HepG2 (cell line): Measurements from ENCODE around the gene FBXW8. TPM values are rescaled to one million over a fixed set of nuclear protein-coding genes. Genes with fewer than 3 reads are reported as not detected.
A peak's percentile ranks its signal among the peaks of the same experiment; 100 is the strongest.

Source experiments
- ATAC-seq: fragments of 200-7000 bp; cut with Tn5 transposase; 3 replicates; pipeline ENCODE4 v1.9.1; 2020; ENCODE audit warnings: mild to moderate bottlenecking, moderate library complexity
- BruUV-seq: library from RNA; stranded (reverse); fragments of 400-500 nt; replicated peaks from 2 replicates; lab custom pipeline; 2021; lab: Mats Ljungman, UMichigan
- CTCF ChIA-PET: fragments of 300-600 bp; formaldehyde crosslinking; extraction: SDS; loops from one replicate; lab custom pipeline; 2021; ENCODE audit warnings: low total read pairs, inconsistent platforms, low intra/inter-chr PET ratio; lab: Yijun Ruan, JAX
- POLR2A ChIA-PET: fragments of 350-600 bp; sonication (Branson Sonifier 250); formaldehyde crosslinking; loops from one replicate; lab custom pipeline; 2020; ENCODE audit warnings: antibody characterized with exemption, inconsistent platforms; lab: Yijun Ruan, JAX
- DNase-seq: peaks from one replicate; pipeline ENCODE4 v3.0.0-alpha.2; 2015; ENCODE audit warnings: low spot score
- FAIRE-seq: peaks from 3 replicates; lab custom pipeline; 2011; peaks lifted over from hg19 to GRCh38; lab: Jason Lieb, UNC
- H2AFZ ChIP-seq: one replicate; pipeline ENCODE4 v1.6.1; 2011; ENCODE audit warnings: low read length, inconsistent platforms
- H3K27ac ChIP-seq: fragments of 300-600 bp; 3 replicates; pipeline ENCODE4 v1.8.0; 2011; ENCODE audit warnings: mixed run types, mild to moderate bottlenecking, mixed read lengths, low read length, inconsistent platforms; ENCODE audit not compliant: insufficient read depth; ENCODE audit errors: extremely low read length
- H3K27me3 ChIP-seq, 2 experiments: fragments of 200-600 bp in 1 of 2; 2 replicates in 1 of 2; 3 replicates in 1 of 2; pipeline versions ENCODE4 v1.6.0 to v1.8.0; 2011; ENCODE audit warnings: low read length in 2 of 2, mild to moderate bottlenecking in 2 of 2, moderate library complexity in 2 of 2, inconsistent platforms in 1 of 2; ENCODE audit not compliant: insufficient read depth in 2 of 2, control insufficient read depth in 1 of 2
- H3K36me3 ChIP-seq, 2 experiments: fragments of 200-600 bp in 1 of 2; replicated peaks in 1 of 2; 2 replicates in 1 of 2; 3 replicates in 1 of 2; pipeline versions ENCODE4 v1.5.1 to v1.8.0; 2011; ENCODE audit warnings: low read length in 2 of 2, inconsistent platforms in 1 of 2; ENCODE audit not compliant: insufficient read depth in 2 of 2, control insufficient read depth in 1 of 2
- H3K4me1 ChIP-seq: 2 replicates; pipeline ENCODE4 v1.5.1; 2012; ENCODE audit warnings: low read length, inconsistent platforms; ENCODE audit not compliant: insufficient read depth
- H3K4me2 ChIP-seq: 2 replicates; pipeline ENCODE4 v1.6.0; 2011; ENCODE audit warnings: low read depth, low read length, inconsistent platforms
- H3K4me3 ChIP-seq, 3 experiments: fragments of 200-600 bp in 1 of 3; sonication (generic), shearing (Covaris generic) in 1 of 3; replicated peaks in 1 of 3; 2 replicates each; pipeline ENCODE4 v1.5.1; 2011 to 2016; ENCODE audit warnings: low read length in 3 of 3, inconsistent platforms in 2 of 3, low read depth in 2 of 3, mild to moderate bottlenecking in 2 of 3, control low read depth in 1 of 3, mixed read lengths in 1 of 3; ENCODE audit not compliant: insufficient read depth in 1 of 3
- H3K79me2 ChIP-seq: one replicate; pipeline ENCODE4 v1.6.1; 2011; ENCODE audit warnings: low read length, inconsistent platforms; ENCODE audit not compliant: insufficient read depth
- H3K9ac ChIP-seq: 2 replicates; pipeline ENCODE4 v1.6.0; 2011; ENCODE audit warnings: mild to moderate bottlenecking, low read depth, low read length, inconsistent platforms; ENCODE audit not compliant: insufficient read depth
- H3K9me3 ChIP-seq: 2 replicates; pipeline ENCODE4 v1.5.1; 2012; ENCODE audit warnings: mild to moderate bottlenecking, low read length
- H4K20me1 ChIP-seq: 2 replicates; pipeline ENCODE4 v1.6.0; 2011; ENCODE audit warnings: inconsistent platforms, mild to moderate bottlenecking, low read length, moderate library complexity; ENCODE audit not compliant: insufficient read depth
- DNMT3B ChIP-seq: conservative IDR thresholded peaks from 2 replicates; pipeline ENCODE4 v1.6.1; 2016; ENCODE audit warnings: missing biosample characterization, control low read depth
- MED8 ChIP-seq: sonication (generic); formaldehyde crosslinking; IDR thresholded peaks from 2 replicates; pipeline ENCODE4 v1.8.1; 2023; ENCODE audit warnings: mild to moderate bottlenecking, missing genetic modification reagents; ENCODE audit not compliant: insufficient replicate concordance
- MTA1 ChIP-seq: sonication (generic); formaldehyde crosslinking; IDR thresholded peaks from 2 replicates; pipeline ENCODE4 v1.4.0; 2020; ENCODE audit warnings: missing genetic modification reagents, mild to moderate bottlenecking, borderline replicate concordance
- SIN3B ChIP-seq: fragments of 150-350 bp; IDR thresholded peaks from 2 replicates; pipeline ENCODE4 v1.6.1; 2014; ENCODE audit warnings: low read length
- TRIM22 ChIP-seq: fragments of 450-650 bp; IDR thresholded peaks from 2 replicates; pipeline ENCODE4 v1.6.1; 2017
- ZNF414 ChIP-seq: sonication (generic); formaldehyde crosslinking; IDR thresholded peaks from 2 replicates; pipeline ENCODE4 v1.5.0; 2020; ENCODE audit warnings: missing genetic modification reagents
- ZNF556 ChIP-seq: sonication (generic); formaldehyde crosslinking; IDR thresholded peaks from 2 replicates; pipeline ENCODE4 v1.4.0; 2020; ENCODE audit warnings: mild to moderate bottlenecking, missing genetic modification reagents, borderline replicate concordance
- ZSCAN25 ChIP-seq: sonication (generic); formaldehyde crosslinking; IDR thresholded peaks from 2 replicates; pipeline ENCODE4 v1.8.0; 2022; ENCODE audit warnings: mild to moderate bottlenecking, missing genetic modification reagents
- WGBS: methylation state at CpG from one replicate; pipeline ENCODE4 v1.1.6; 2017; ENCODE audit warnings: low lambda C conversion rate; 5-methylcytosine and 5-hydroxymethylcytosine counted together
- in situ Hi-C: cut with HindIII; loops from 2 replicates; pipeline ENCODE4 v1.10.0; 2017; ENCODE audit warnings: low pct_unique_long_range_greater_than_20kb; ENCODE audit not compliant: extremely low pct_ligation_motif_present
- intact Hi-C: fragments of 100-400 bp; cut with micrococcal nuclease; formaldehyde crosslinking; loops from one replicate; pipeline ENCODE4 v1.10.0; 2022; ENCODE audit not compliant: unreplicated experiment
- polyA plus RNA-seq, 8 experiments: library from polyadenylated mRNA; depleted of rRNA in 3 of 8; stranded (reverse) in 7 of 8; unstranded in 1 of 8; fragments of >200 nt; fragmentation: Illumina TruSeq in 4 of 8; extraction: Trizol in 4 of 8; gene quantifications; 2 replicates each; pipeline versions ENCODE4 v1.2.1 to v1.2.3, GENCODE V29; 2011 to 2016; ENCODE audit warnings: low read depth in 4 of 8, missing spikeins in 1 of 8, mixed read lengths in 1 of 8; ENCODE audit not compliant: insufficient read depth in 1 of 8
- total RNA-seq, 5 experiments: library from RNA; depleted of rRNA; stranded (reverse); fragments of >200 nt; fragmentation: Illumina TruSeq; extraction: Trizol; gene quantifications; 2 replicates each; pipeline ENCODE4 v1.2.3, GENCODE V29; 2016; ENCODE audit warnings: low read depth in 1 of 5

The FBXW8 gene
- total and polyA plus RNA-seq, 2 of the 13 experiments (the other 11 are each of a cell fraction or from before 2014, with no cell fraction given), result 5.1 to 5.9 TPM

- no peaks in the 10 kb centered on the region for H3K9me3 ChIP-seq
- no peak overlapping the region for H3K4me2 ChIP-seq
- H3K79me2 ChIP-seq, result no peaks in the 10 kb centered on the region
- CTCF ChIA-PET, result no interaction called here
- no peak for FAIRE-seq
- intact Hi-C loops (loop anchor here (10.0 kb wide), 1 partner anchor 185 kb away; the partner anchor contains the start of genes RNFT2 and SPRING1), in situ Hi-C loops (loop anchor here (10.0 kb wide), 1 partner anchor 215 kb away; no protein-coding TSS in a partner anchor)
- H3K4me1 ChIP-seq, result peaks cover 59% of the 10 kb centered on the region
- H2AFZ ChIP-seq, result no peak overlapping the region
- no peaks in the 10 kb centered on the region for H3K27me3 ChIP-seq
- H3K9ac ChIP-seq, result no peak overlapping the region
- BruUV-seq, result no TSS peak
- no peak for TF ChIP-seq SIN3B
- TF ChIP-seq ZNF556 (CRISPR knock-in tag), result 0 out of 2 replicates have a peak, but pooled peaks have one; percentile 26
- POLR2A ChIA-PET, result no interaction called here
- WGBS, result 91% methylated on average over 6 of the region's 6 CpGs
- H3K4me3 ChIP-seq, result no peak overlapping the region
- no peak overlapping the region for H3K27ac ChIP-seq
- no peak for DNase-seq
- H3K36me3 ChIP-seq, result no peaks in the 10 kb centered on the region; a peak in 2 of 5 replicates
- peaks cover 7% of the 10 kb centered on the region; the same call in 1 of the 2 replicates for H4K20me1 ChIP-seq
- ATAC-seq, result no peak
Measured at GRCh38 chr12:116919706-116920485, 9.1 kb downstream of the FBXW8 start.

- ChIA-PET CTCF (no interaction called here), POLR2A (no interaction called here)
- H3K79me2 ChIP-seq, result no peaks in the 10 kb centered on the region
- intact Hi-C loops (no loop called here), in situ Hi-C loops (no loop called here)
- ATAC-seq (no peak), DNase-seq (no peak), FAIRE-seq (no peak)
- BruUV-seq, result no TSS peak
- H3K9me3 ChIP-seq, result no peaks in the 10 kb centered on the region
- H3K4me3 ChIP-seq, result no peak overlapping the region
- H4K20me1 ChIP-seq, result peaks cover 7% of the 10 kb centered on the region; the same call in 1 of the 2 replicates
- H3K9ac ChIP-seq, result no peak overlapping the region
- no peaks in the 10 kb centered on the region for H3K27me3 ChIP-seq
- no peaks in the 10 kb centered on the region; a peak in 2 of 5 replicates for H3K36me3 ChIP-seq
- H3K4me2 ChIP-seq, result no peak overlapping the region
- H2AFZ ChIP-seq, result no peak overlapping the region
- no peak overlapping the region for H3K27ac ChIP-seq
- H3K4me1 ChIP-seq, result peaks cover 53% of the 10 kb centered on the region
- 99% methylated on average over 3 of the region's 3 CpGs for WGBS
- TF ChIP-seq MTA1 (CRISPR knock-in tag), result no peak
- TF ChIP-seq ZSCAN25 (CRISPR knock-in tag), result no peak
- no peak for TF ChIP-seq DNMT3B
- no peak for TF ChIP-seq TRIM22
- TF ChIP-seq MED8 (CRISPR knock-in tag), result no peak
- TF ChIP-seq ZNF414 (CRISPR knock-in tag), result no peak
Measured at GRCh38 chr12:116920939-116921338, 10.2 kb downstream of the FBXW8 start.
